CD4-positive, alpha-beta T cell treated with Interleukin-4 for 4 hours (primary cell): ENCODE results near the gene RHBDF1.

Experiments
- DNase-seq: peaks from one replicate; pipeline ENCODE4 v3.0.0-alpha.2; 2020

The RHBDF1 gene

GRCh38 chr16:91484-91883, 19.1 kb upstream of the RHBDF1 start:
- no peak for DNase-seq

- no peak for DNase-seq
These were observed 17.2 kb upstream of the RHBDF1 start for GRCh38 chr16:89391-90302.

GRCh38 chr16:88613-89012, 16.2 kb upstream of the RHBDF1 start:
- DNase-seq = no peak

GRCh38 chr16:86483-86952, 14.1 kb upstream of the RHBDF1 start:
- DNase-seq = no peak

- DNase-seq = no peak
These were observed 13.4 kb upstream of the RHBDF1 start for GRCh38 chr16:85865-86264.

- no peak for DNase-seq
These were observed 13.0 kb upstream of the RHBDF1 start for GRCh38 chr16:85407-85782.

- peak; percentile 24 for DNase-seq
These were observed 12.4 kb upstream of the RHBDF1 start for GRCh38 chr16:84718-85406.

GRCh38 chr16:83781-84615, 11.6 kb upstream of the RHBDF1 start:
- DNase-seq = no peak

- DNase-seq = no peak
These were observed 10.7 kb upstream of the RHBDF1 start for GRCh38 chr16:83060-83603.

- no peak for DNase-seq
These were observed 7.0 kb upstream of the RHBDF1 start for GRCh38 chr16:79151-80054.

GRCh38 chr16:78444-79150, 6.2 kb upstream of the RHBDF1 start:
- DNase-seq = no peak

GRCh38 chr16:77807-78443, 5.5 kb upstream of the RHBDF1 start, which contains the start of gene MPG:
MPG (plus strand) TSS chr16:78225; CDS start chr16:78310, 85 bp downstream.
- DNase-seq = peak; percentile 72

GRCh38 chr16:77273-77806, 4.9 kb upstream of the RHBDF1 start:
- peak; percentile 7 for DNase-seq

- no peak for DNase-seq
These were observed 4.3 kb upstream of the RHBDF1 start for GRCh38 chr16:76535-77272.

GRCh38 chr16:75580-76501, 3.4 kb upstream of the RHBDF1 start:
- no peak for DNase-seq

- no peak for DNase-seq
These were observed 2.4 kb upstream of the RHBDF1 start for GRCh38 chr16:74747-75334.

GRCh38 chr16:74051-74746, 1.8 kb upstream of the RHBDF1 start:
- DNase-seq = no peak
